Transverse colon (tissue), 4 donors: ENCODE measurements around the gene AHCYL1. TPM values are rescaled to one million over a fixed set of nuclear protein-coding genes. Genes with fewer than 3 reads are reported as not detected.

ENCODE experiments used
- DNase-seq: peaks from one replicate; pipeline ENCODE4 v3.0.0-alpha.2; 2019
- H3K27ac ChIP-seq, 4 donors: fragments of 200-600 bp; sonication (generic); 2 replicates each; pipeline ENCODE4 v1.5.1; 2016 to 2018; ENCODE audit warnings: inconsistent platforms in 4 of 4
- H3K27me3 ChIP-seq: fragments of 200-600 bp; sonication (generic); 2 replicates; pipeline ENCODE4 v1.5.1; 2017; ENCODE audit warnings: inconsistent platforms
- H3K36me3 ChIP-seq, 4 donors: fragments of 200-600 bp; sonication (generic); 2 replicates each; pipeline ENCODE4 v1.5.1; 2017 to 2019; ENCODE audit warnings: inconsistent platforms in 4 of 4
- H3K4me1 ChIP-seq, 4 donors: fragments of 200-600 bp; sonication (generic); 2 replicates each; pipeline ENCODE4 v1.5.1; 2017 to 2020; ENCODE audit warnings: inconsistent platforms in 4 of 4
- H3K4me3 ChIP-seq, 4 donors: fragments of 200-600 bp; sonication (generic); 1 replicate in 1 of 4; 2 replicates in 3 of 4; pipeline versions ENCODE4 v1.5.1 to v1.6.1; 2017 to 2019; ENCODE audit warnings: inconsistent platforms in 4 of 4
- H3K9me3 ChIP-seq, 2 donors: fragments of 200-600 bp; sonication (generic); 2 replicates each; pipeline ENCODE4 v1.5.1; 2017 to 2019; ENCODE audit warnings: inconsistent platforms in 2 of 2
- EP300 ChIP-seq: sonication (generic); formaldehyde crosslinking; IDR thresholded peaks from one replicate; pipeline ENCODE4 v1.6.1; 2017; ENCODE audit warnings: antibody characterized with exemption, low read depth
- POLR2A ChIP-seq: fragments of 450-650 bp; IDR thresholded peaks from one replicate; pipeline ENCODE4 v1.6.1; 2016; ENCODE audit warnings: antibody characterized with exemption, mild to moderate bottlenecking, moderate library complexity
- POLR2AphosphoS5 ChIP-seq, 3 donors: sonication (generic); formaldehyde crosslinking; IDR thresholded peaks; one replicate each; pipeline ENCODE4 v1.6.1; 2016; ENCODE audit warnings: antibody characterized with exemption in 3 of 3
- WGBS, 2 donors: methylation state at CpG; one replicate each; pipeline ENCODE4 v1.1.5; 2018; ENCODE audit warnings: low coverage in 1 of 2; 5-methylcytosine and 5-hydroxymethylcytosine counted together
- in situ Hi-C, 4 donors: fragments of 200-750 bp; cut with MboI; loops; one replicate each; pipeline versions ENCODE4 v1.15.0 to v1.15.1; 2017; ENCODE audit warnings: low sequenced_read_pairs in 3 of 4, low pct_ligation_motif_present in 1 of 4, low pct_unique_long_range_greater_than_20kb in 1 of 4
- intact Hi-C: fragments of 100-400 bp; cut with DNase I; formaldehyde crosslinking; loops from one replicate; pipeline ENCODE4 v1.15.1; 2023; ENCODE audit warnings: low total_unique reads
- total RNA-seq, 4 donors: library from RNA; depleted of rRNA; stranded (reverse); fragments of >200 nt; gene quantifications; one replicate each; pipeline ENCODE4 v1.1.0, GENCODE V29; 2016
- TF ChIP-seq, protein P1 (sequence below), 5 experiments: fragments of 200-600 bp in 3 of 5; fragments of 450-650 bp in 2 of 5; sonication (generic) in 3 of 5; IDR thresholded peaks; 1 replicate in 2 of 5; 2 replicates in 3 of 5; pipeline ENCODE4 v1.5.1; 2016 to 2017; ENCODE audit warnings: antibody characterized with exemption in 5 of 5, inconsistent platforms in 3 of 5, mild to moderate bottlenecking in 2 of 5, moderate library complexity in 1 of 5

AHCYL1 gene
- total RNA-seq, 4 donors from 2014 or later, result 31.8 to 71.5 (median 51.3) TPM

- intact Hi-C loops (no loop called here), in situ Hi-C loops (no loop called here)
- Histone ChIP-seq H3K4me3 (no peak overlapping the region), H3K27me3 (no peaks in the 10 kb centered on the region), H3K36me3 (no peaks in the 10 kb centered on the region), H3K9me3 (no peaks in the 10 kb centered on the region), H3K4me1 (no peaks in the 10 kb centered on the region), H3K27ac (no peak overlapping the region)
- no peak for DNase-seq
- 81 to 90% methylated on average over 3 of the region's 3 CpGs for WGBS, 2 donors
- TF ChIP-seq EP300 (no peak), POLR2A (no peak), POLR2AphosphoS5 (IDR thresholded peaks at IDR 0.05) (no peak)
- TF ChIP-seq, protein P1, sequence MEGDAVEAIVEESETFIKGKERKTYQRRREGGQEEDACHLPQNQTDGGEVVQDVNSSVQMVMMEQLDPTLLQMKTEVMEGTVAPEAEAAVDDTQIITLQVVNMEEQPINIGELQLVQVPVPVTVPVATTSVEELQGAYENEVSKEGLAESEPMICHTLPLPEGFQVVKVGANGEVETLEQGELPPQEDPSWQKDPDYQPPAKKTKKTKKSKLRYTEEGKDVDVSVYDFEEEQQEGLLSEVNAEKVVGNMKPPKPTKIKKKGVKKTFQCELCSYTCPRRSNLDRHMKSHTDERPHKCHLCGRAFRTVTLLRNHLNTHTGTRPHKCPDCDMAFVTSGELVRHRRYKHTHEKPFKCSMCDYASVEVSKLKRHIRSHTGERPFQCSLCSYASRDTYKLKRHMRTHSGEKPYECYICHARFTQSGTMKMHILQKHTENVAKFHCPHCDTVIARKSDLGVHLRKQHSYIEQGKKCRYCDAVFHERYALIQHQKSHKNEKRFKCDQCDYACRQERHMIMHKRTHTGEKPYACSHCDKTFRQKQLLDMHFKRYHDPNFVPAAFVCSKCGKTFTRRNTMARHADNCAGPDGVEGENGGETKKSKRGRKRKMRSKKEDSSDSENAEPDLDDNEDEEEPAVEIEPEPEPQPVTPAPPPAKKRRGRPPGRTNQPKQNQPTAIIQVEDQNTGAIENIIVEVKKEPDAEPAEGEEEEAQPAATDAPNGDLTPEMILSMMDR (IDR thresholded peaks at IDR 0.05), result no peak
These were observed 14.7 kb upstream of the AHCYL1 start for GRCh38 chr1:109969907-109970306.

DNA sequence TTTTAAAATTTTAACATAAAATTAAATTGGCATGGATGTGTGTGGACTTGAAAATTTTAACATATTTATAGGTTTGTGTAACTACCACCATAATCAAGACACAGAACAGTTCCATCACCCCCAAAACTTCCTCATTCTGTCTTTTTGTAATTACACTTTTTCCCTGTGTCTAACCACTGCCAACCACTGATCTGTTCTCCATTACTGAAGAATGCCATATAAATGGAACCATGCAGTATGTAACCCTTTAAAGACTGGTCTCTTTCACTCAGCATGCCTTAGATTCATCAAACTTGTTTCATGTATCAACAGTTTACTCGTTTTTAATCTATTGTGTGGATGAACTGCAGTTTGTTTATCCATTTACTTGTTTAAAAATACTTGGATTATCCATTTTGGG lies 13.0 kb upstream of the AHCYL1 start:
- H3K27me3 ChIP-seq, result no peaks in the 10 kb centered on the region
- TF ChIP-seq EP300 (no peak), POLR2A (no peak), POLR2AphosphoS5 (IDR thresholded peaks at IDR 0.05) (no peak)
- TF ChIP-seq, protein P1 (IDR thresholded peaks at IDR 0.05), result no peak
- no peak for DNase-seq
- no peaks in the 10 kb centered on the region for H3K9me3 ChIP-seq
- WGBS, 2 donors, result 13 to 24% methylated on average over 1 of the region's 1 CpG
- H3K36me3 ChIP-seq, result no peaks in the 10 kb centered on the region
- no peaks in the 10 kb centered on the region for H3K4me1 ChIP-seq
- no peak overlapping the region for H3K4me3 ChIP-seq
- H3K27ac ChIP-seq, result no peak overlapping the region
- intact Hi-C loops (no loop called here), in situ Hi-C loops (no loop called here)

DNA sequence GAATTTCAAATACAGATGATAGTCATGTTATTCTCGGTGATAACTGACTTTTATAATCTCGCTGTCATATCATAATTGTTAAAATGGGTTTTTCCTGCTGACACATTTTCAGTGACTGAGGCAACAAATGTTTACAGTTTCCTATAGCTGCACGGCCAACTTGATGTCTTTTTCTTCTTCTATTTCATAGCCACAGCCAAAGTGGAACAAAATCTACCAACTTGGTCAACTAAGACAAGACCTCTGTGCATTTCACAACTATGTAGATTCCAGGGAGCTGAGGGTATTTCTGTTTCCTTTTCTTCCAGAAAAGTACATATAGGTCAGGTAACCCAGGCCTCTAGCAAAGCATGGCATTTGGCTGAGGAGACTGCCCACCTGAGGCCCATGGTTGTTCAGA lies 10.4 kb upstream of the AHCYL1 start:
- Histone ChIP-seq H3K4me3 (no peak overlapping the region), H3K4me1 (peaks cover 0 to 4% (median 1%) of the 10 kb centered on the region in 4 donors), H3K27ac (no peak overlapping the region), H3K27me3 (no peaks in the 10 kb centered on the region), H3K36me3 (no peaks in the 10 kb centered on the region), H3K9me3 (no peaks in the 10 kb centered on the region)
- no peak for TF ChIP-seq POLR2AphosphoS5 (IDR thresholded peaks at IDR 0.05)
- TF ChIP-seq POLR2A, result no peak
- no peak for TF ChIP-seq EP300
- TF ChIP-seq, protein P1 (IDR thresholded peaks at IDR 0.05), result no peak
- in situ Hi-C loops, result no loop called here
- intact Hi-C loops, result no loop called here
- DNase-seq, result no peak
- WGBS, 2 donors, result 79 to 87% methylated on average over 2 to 3 of the region's 3 CpGs

- WGBS, 2 donors, result 73 to 79% methylated on average over 2 to 3 of the region's 3 CpGs
- in situ Hi-C loops (loop anchor here in 2 of 4 donors (5.0 to 25.0 kb wide), 3 partner anchors 198 to 438 kb away; partner anchors contain the start of genes GNAI3 (in 1 of the 2), GPR61 (in 1 of the 2), GSTM2 (in 1 of the 2) and GSTM4 (in 1 of the 2)), intact Hi-C loops (no loop called here)
- Histone ChIP-seq H3K27me3 (no peaks in the 10 kb centered on the region), H3K4me3 (no peak overlapping the region), H3K9me3 (no peaks in the 10 kb centered on the region), H3K4me1 (peaks cover 5 to 18% (median 10%) of the 10 kb centered on the region in 4 donors), H3K27ac (no peak overlapping the region), H3K36me3 (no peaks in the 10 kb centered on the region)
- no peak for DNase-seq
- TF ChIP-seq, protein P1 (IDR thresholded peaks at IDR 0.05), result no peak
- TF ChIP-seq POLR2A (no peak), EP300 (no peak), POLR2AphosphoS5 (IDR thresholded peaks at IDR 0.05) (no peak)
These were observed 8.8 kb upstream of the AHCYL1 start for GRCh38 chr1:109975718-109976117.
